GM18517 (cell line): ENCODE results near the gene KCTD20.

ENCODE experiments used
- ATAC-seq: cut with Tn5 transposase; IDR thresholded peaks from one replicate; pipeline ENCODE4 v1.9.1; 2021; ENCODE audit warnings: mild to moderate bottlenecking, moderate library complexity; ENCODE audit not compliant: unreplicated experiment

Gene KCTD20

GRCh38 chr6:36525346-36525745 is 82.5 kb downstream of the KCTD20 start:
- no peak for ATAC-seq

GRCh38 chr6:36526066-36526465 is 83.3 kb downstream of the KCTD20 start:
- no peak for ATAC-seq

- ATAC-seq = no peak
Measured at GRCh38 chr6:36533321-36533720, 90.5 kb downstream of the KCTD20 start.

GRCh38 chr6:36536873-36537547 is 94.2 kb downstream of the KCTD20 start:
- no peak for ATAC-seq

GRCh38 chr6:36539814-36540568 is 97.2 kb downstream of the KCTD20 start:
- no peak for ATAC-seq
